K562 (cell line): Measurements from ENCODE around the gene RBM19. TPM values are rescaled to one million over a fixed set of nuclear protein-coding genes. Genes with fewer than 3 reads are reported as not detected.

Source experiments
- ATAC-seq: fragments of 200-7000 bp; cut with Tn5 transposase; 3 replicates; pipeline ENCODE4 v1.9.1; 2020; ENCODE audit warnings: moderate library complexity
- BruUV-seq: library from RNA; stranded (reverse); fragments of 400-500 nt; replicated peaks from 2 replicates; lab custom pipeline; 2021; lab: Mats Ljungman, UMichigan
- CTCF ChIA-PET: fragments of 300-600 bp; formaldehyde crosslinking; extraction: SDS; loops from one replicate; lab custom pipeline; 2021; ENCODE audit warnings: low intra/inter-chr PET ratio; lab: Yijun Ruan, JAX
- POLR2A ChIA-PET: fragments of 300-600, 350-650 bp; sonication (Branson Sonifier 250); formaldehyde crosslinking; extraction: SDS; loops from one replicate; lab custom pipeline; 2021; ENCODE audit warnings: antibody characterized with exemption, inconsistent platforms; lab: Yijun Ruan, JAX
- DNase-seq, 4 experiments: peaks; one replicate each; pipeline versions ENCODE4 v3.0.0 to v3.0.0-alpha.2; 2011 to 2018; ENCODE audit warnings: low spot score in 3 of 4, mixed read lengths in 3 of 4; ENCODE audit errors: extremely low read depth in 1 of 4
- FAIRE-seq: peaks from 2 replicates; lab custom pipeline; 2011; peaks lifted over from hg19 to GRCh38; lab: Jason Lieb, UNC
- H2AFZ ChIP-seq: 2 replicates; pipeline ENCODE4 v1.6.0; 2011; ENCODE audit warnings: low read depth, low read length, control low read depth, inconsistent platforms
- H3K27ac ChIP-seq: fragments of 200-600 bp; 3 replicates; pipeline ENCODE4 v1.8.0; 2011; ENCODE audit warnings: low read depth, mild to moderate bottlenecking, control low read depth, inconsistent platforms, low read length, moderate library complexity, mixed read lengths; ENCODE audit errors: extremely low read depth
- H3K27me3 ChIP-seq, 2 experiments: fragments of 300-600 bp in 1 of 2; 2 replicates in 1 of 2; 3 replicates in 1 of 2; pipeline versions ENCODE4 v1.6.0 to v1.8.0; 2011; ENCODE audit warnings: inconsistent platforms in 2 of 2, low read length in 2 of 2, mild to moderate bottlenecking in 1 of 2, mixed read lengths in 1 of 2, moderate library complexity in 1 of 2; ENCODE audit not compliant: control insufficient read depth in 2 of 2, insufficient read depth in 2 of 2
- H3K36me3 ChIP-seq: fragments of 300-600 bp; 3 replicates; pipeline ENCODE4 v1.8.0; 2011; ENCODE audit warnings: mild to moderate bottlenecking, low read length, inconsistent platforms; ENCODE audit not compliant: control insufficient read depth, insufficient read depth
- H3K4me1 ChIP-seq, 2 experiments: fragments of 200-600 bp in 1 of 2; replicated peaks in 1 of 2; 2 replicates in 1 of 2; 3 replicates in 1 of 2; pipeline versions ENCODE4 v1.5.1 to v1.8.0; 2011; ENCODE audit warnings: inconsistent platforms in 2 of 2, low read length in 2 of 2, mild to moderate bottlenecking in 1 of 2, mixed read lengths in 1 of 2, moderate library complexity in 1 of 2; ENCODE audit not compliant: control insufficient read depth in 2 of 2, insufficient read depth in 2 of 2
- H3K4me2 ChIP-seq: 2 replicates; pipeline ENCODE4 v1.6.1; 2011; ENCODE audit warnings: low read length, control low read depth, inconsistent platforms, mixed read lengths; ENCODE audit not compliant: insufficient read depth
- H3K4me3 ChIP-seq: fragments of 200-600 bp; sonication (generic), shearing (Covaris generic); 2 replicates; pipeline ENCODE4 v1.5.1; 2016; ENCODE audit warnings: control low read depth, inconsistent platforms
- H3K79me2 ChIP-seq: fragments of 200-600 bp; 3 replicates; pipeline ENCODE4 v1.8.0; 2011; ENCODE audit warnings: low read length, inconsistent platforms; ENCODE audit not compliant: control insufficient read depth, insufficient read depth
- H3K9ac ChIP-seq, 2 experiments: 2 replicates each; pipeline versions ENCODE4 v1.6.0 to v1.6.1; 2011; ENCODE audit warnings: low read depth in 2 of 2, low read length in 2 of 2, control low read depth in 1 of 2, inconsistent platforms in 1 of 2, mild to moderate bottlenecking in 1 of 2, mixed read lengths in 1 of 2; ENCODE audit not compliant: insufficient read depth in 1 of 2
- H3K9me1 ChIP-seq: one replicate; pipeline ENCODE4 v1.6.0; 2011; ENCODE audit warnings: inconsistent platforms, mild to moderate bottlenecking, low read length, moderate library complexity; ENCODE audit not compliant: control insufficient read depth, insufficient read depth
- H3K9me3 ChIP-seq: replicated peaks from 2 replicates; pipeline ENCODE4 v1.5.1; 2011; ENCODE audit warnings: low read depth, low read length, inconsistent platforms; ENCODE audit not compliant: control insufficient read depth, insufficient read depth
- H4K20me1 ChIP-seq: replicated peaks from 2 replicates; pipeline ENCODE4 v1.6.1; 2011; ENCODE audit warnings: low read length, inconsistent platforms, mixed read lengths; ENCODE audit not compliant: control insufficient read depth, insufficient read depth
- FOXA1 ChIP-seq: fragments of 450-650 bp; IDR thresholded peaks from 2 replicates; pipeline ENCODE4 v1.6.1; 2016; ENCODE audit warnings: mild to moderate bottlenecking, borderline replicate concordance
- MAZ ChIP-seq, 2 experiments: fragments of 450-650 bp in 1 of 2; sonication (generic) in 1 of 2; formaldehyde crosslinking; IDR thresholded peaks in 1 of 2; conservative IDR thresholded peaks in 1 of 2; 2 replicates each; pipeline versions ENCODE4 v1.4.0 to v1.5.0; 2020; ENCODE audit warnings: mild to moderate bottlenecking in 1 of 2, missing genetic modification reagents in 1 of 2
- RHOXF2B ChIP-seq: fragments of 250-450 bp; sonication (Bioruptor Pico); conservative IDR thresholded peaks from 2 replicates; pipeline ENCODE4 v1.5.1; 2021
- SMARCA5 ChIP-seq: fragments of 450-650 bp; IDR thresholded peaks from 2 replicates; pipeline ENCODE4 v1.6.1; 2016
- STAT5B ChIP-seq: fragments of 250-450 bp; sonication (Bioruptor Pico); IDR thresholded peaks from 2 replicates; pipeline ENCODE4 v1.8.0; 2021; ENCODE audit warnings: mild to moderate bottlenecking, inconsistent platforms
- U2AF1 ChIP-seq: fragments of 200-400 bp; formaldehyde crosslinking; optimal IDR thresholded peaks from 2 replicates; pipeline ENCODE3; 2017; ENCODE audit warnings: mild to moderate bottlenecking, low read depth, low read length, moderate library complexity
- ZNF197 ChIP-seq: fragments of 200-800 bp; sonication (Bioruptor generic); IDR thresholded peaks from 2 replicates; pipeline ENCODE4 v1.6.1; 2016; ENCODE audit warnings: low read depth, missing genetic modification characterization, missing compliant biosample characterization
- ZNF395 ChIP-seq: fragments of 200-800 bp; sonication (Bioruptor generic); IDR thresholded peaks from 2 replicates; pipeline ENCODE4 v1.6.1; 2017; ENCODE audit warnings: missing genetic modification characterization, missing compliant biosample characterization
- ZNF444 ChIP-seq: fragments of 250-450 bp; sonication (Bioruptor Pico); IDR thresholded peaks from 2 replicates; pipeline ENCODE4 v1.4.0; 2020; ENCODE audit warnings: mild to moderate bottlenecking, moderate library complexity
- WGBS: fragments of 100-300 bp; shearing (Covaris generic); methylation state at CpG from one replicate; pipeline ENCODE4 v1.1.6; 2016; ENCODE audit warnings: low coverage, mixed read lengths; ENCODE audit not compliant: insufficient coverage; ENCODE audit errors: missing lambda C conversion rate; 5-methylcytosine and 5-hydroxymethylcytosine counted together
- in situ Hi-C: fragments of 300-500 bp; cut with MboI; formaldehyde crosslinking; loops from 4 replicates; pipeline ENCODE4 v1.15.0; 2018; ENCODE audit warnings: inconsistent platforms, mixed read lengths
- intact Hi-C: fragments of 100-400 bp; cut with micrococcal nuclease; formaldehyde crosslinking; loops from 2 replicates; pipeline ENCODE4 v1.14.2; 2022
- polyA plus RNA-seq, 8 experiments: library from polyadenylated mRNA; depleted of rRNA in 4 of 8; stranded (reverse) in 5 of 8; unstranded in 3 of 8; fragments of >200 nt; fragmentation: Nextera tagmentation in 2 of 8; fragmentation: Illumina TruSeq in 1 of 8; extraction: Ambion mirVana in 2 of 8; extraction: Trizol in 1 of 8; gene quantifications; 2 replicates each; pipeline versions ENCODE4 v1.2.1 to v1.2.3, GENCODE V29; 2011 to 2014; ENCODE audit warnings: inconsistent platforms in 1 of 8, missing spikeins in 1 of 8
- total RNA-seq, 7 experiments: library from RNA; depleted of rRNA in 6 of 7; stranded (reverse); fragments of >200 nt in 6 of 7; fragmentation: Illumina TruSeq in 2 of 7; extraction: Trizol in 2 of 7; gene quantifications; 2 replicates each; pipeline versions ENCODE4 v1.2.1 to v1.2.3, GENCODE V29; 2011 to 2021; ENCODE audit warnings: low replicate concordance in 1 of 7
- TF ChIP-seq, protein P1 (sequence below): fragments of 250-450 bp; sonication (Bioruptor Pico); IDR thresholded peaks from 2 replicates; pipeline ENCODE4 v1.5.0; 2021

RBM19 gene
- total and polyA plus RNA-seq, 9 of the 15 experiments (the other 6 are each of a cell fraction or from before 2014, with no cell fraction given), result 16.0 to 58.4 (median 37.9) TPM

DNA sequence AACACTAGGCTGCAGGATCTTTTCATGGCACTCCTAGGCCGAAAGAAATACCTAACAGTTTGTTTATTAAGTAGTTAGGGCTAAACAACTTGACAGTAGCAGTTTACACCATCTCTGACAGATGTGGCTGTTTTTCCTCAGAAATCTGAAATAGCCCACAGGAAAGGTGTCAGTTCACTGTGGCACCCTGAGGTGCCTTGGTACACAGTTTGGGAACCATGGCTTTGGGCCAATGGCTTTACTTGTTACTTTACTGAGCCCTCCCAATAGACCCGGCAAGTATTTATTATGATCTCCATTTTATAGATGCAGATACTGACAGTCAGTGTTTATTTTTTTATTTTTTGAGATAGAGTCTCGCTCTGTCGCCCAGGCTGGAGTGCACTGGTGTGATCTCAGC is 69.3 kb downstream of the RBM19 start:
- no peak for TF ChIP-seq STAT5B (CRISPR knock-in tag)
- no peak for TF ChIP-seq ZNF395 (CRISPR knock-in tag)
- TF ChIP-seq ZNF197 (CRISPR knock-in tag), result no peak
- no peak overlapping the region for H2AFZ ChIP-seq
- no peak overlapping the region for H3K9ac ChIP-seq
- H4K20me1 ChIP-seq, result no peaks in the 10 kb centered on the region
- in situ Hi-C loops (no loop called here), intact Hi-C loops (no loop called here)
- no peaks in the 10 kb centered on the region for H3K9me3 ChIP-seq
- H3K27me3 ChIP-seq, result no peaks in the 10 kb centered on the region
- H3K9me1 ChIP-seq, result no peaks in the 10 kb centered on the region
- no peak overlapping the region for H3K27ac ChIP-seq
- DNase-seq (no peak), FAIRE-seq (no peak), ATAC-seq (no peak)
- H3K4me1 ChIP-seq, result peaks cover 3 to 7% of the 10 kb centered on the region in 2 experiments; a peak in 4 of 5 replicates
- H3K4me2 ChIP-seq, result no peak overlapping the region
- no peak overlapping the region for H3K4me3 ChIP-seq
- CTCF ChIA-PET, result no interaction called here
- no TSS peak for BruUV-seq
- POLR2A ChIA-PET, result interaction anchor here (0.7 kb wide), 1 partner anchor 21 kb away, joined by 3 read pairs; no protein-coding TSS in a partner anchor
- no peaks in the 10 kb centered on the region for H3K79me2 ChIP-seq
- H3K36me3 ChIP-seq, result peaks cover 31% of the 10 kb centered on the region; the same call in 1 of the 3 replicates
- WGBS, result 86% methylated on average over 4 of the region's 4 CpGs

- H3K9me3 ChIP-seq, result no peaks in the 10 kb centered on the region
- in situ Hi-C loops (no loop called here), intact Hi-C loops (no loop called here)
- H2AFZ ChIP-seq, result no peak overlapping the region
- DNase-seq (peak in 2 of 4 experiments; percentile 32 to 48), FAIRE-seq (no peak), ATAC-seq (no peak)
- POLR2A ChIA-PET, result interaction anchor here (0.6 to 1.0 kb wide), 2 partner anchors 8 to 87 kb away, joined by 3 read pairs; no protein-coding TSS in a partner anchor
- H3K9ac ChIP-seq, result no peak overlapping the region
- no peak overlapping the region for H3K4me2 ChIP-seq
- TF ChIP-seq FOXA1, result no peak
- TF ChIP-seq, protein P1, sequence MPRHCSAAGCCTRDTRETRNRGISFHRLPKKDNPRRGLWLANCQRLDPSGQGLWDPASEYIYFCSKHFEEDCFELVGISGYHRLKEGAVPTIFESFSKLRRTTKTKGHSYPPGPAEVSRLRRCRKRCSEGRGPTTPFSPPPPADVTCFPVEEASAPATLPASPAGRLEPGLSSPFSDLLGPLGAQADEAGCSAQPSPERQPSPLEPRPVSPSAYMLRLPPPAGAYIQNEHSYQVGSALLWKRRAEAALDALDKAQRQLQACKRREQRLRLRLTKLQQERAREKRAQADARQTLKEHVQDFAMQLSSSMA (CRISPR knock-in tag), result no peak
- TF ChIP-seq ZNF444 (CRISPR knock-in tag), result no peak
- no peak for TF ChIP-seq SMARCA5
- no peak for TF ChIP-seq MAZ (CRISPR knock-in tag; conservative IDR thresholded peaks at IDR 0.05 in 1 of 2, IDR thresholded peaks at IDR 0.05 in 1 of 2)
- TF ChIP-seq U2AF1, result no peak
- no peak for TF ChIP-seq RHOXF2B (CRISPR knock-in tag)
- no peak overlapping the region for H3K4me3 ChIP-seq
- H3K27me3 ChIP-seq, result no peaks in the 10 kb centered on the region
- 88% methylated on average over 7 of the region's 7 CpGs for WGBS
- H3K9me1 ChIP-seq, result no peaks in the 10 kb centered on the region
- peaks cover 29% of the 10 kb centered on the region; the same call in 1 of the 3 replicates for H3K36me3 ChIP-seq
- peaks cover 3 to 7% of the 10 kb centered on the region in 2 experiments; a peak in 4 of 5 replicates for H3K4me1 ChIP-seq
- CTCF ChIA-PET, result no interaction called here
- H4K20me1 ChIP-seq, result no peaks in the 10 kb centered on the region
- H3K79me2 ChIP-seq, result no peaks in the 10 kb centered on the region
- no peak overlapping the region for H3K27ac ChIP-seq
- no TSS peak for BruUV-seq
Observed at GRCh38 chr12:113896194-113896593, 69.9 kb downstream of the RBM19 start.
